Breast epithelium (tissue), 4 donors: ENCODE results near the gene GADL1. TPM values are rescaled to one million over a fixed set of nuclear protein-coding genes. Genes with fewer than 3 reads are reported as not detected.

Experiments used
- DNase-seq, 2 donors: peaks; one replicate each; pipeline ENCODE4 v3.0.0-alpha.2; 2019; ENCODE audit warnings: low spot score in 2 of 2
- H3K27ac ChIP-seq, 2 donors: fragments of 200-600 bp; sonication (generic) in 1 of 2; one replicate each; pipeline ENCODE4 v1.5.1; 2016 to 2019; ENCODE audit warnings: mild to moderate bottlenecking in 1 of 2
- H3K27me3 ChIP-seq, 2 donors: fragments of 200-600 bp; sonication (generic) in 1 of 2; one replicate each; pipeline versions ENCODE4 v1.5.1 to v1.6.0; 2017 to 2019; ENCODE audit warnings: control low read depth in 1 of 2, mild to moderate bottlenecking in 1 of 2
- H3K36me3 ChIP-seq: fragments of 200-600 bp; one replicate; pipeline ENCODE4 v1.5.1; 2019
- H3K4me1 ChIP-seq, 2 donors: fragments of 200-600 bp; sonication (generic); one replicate each; pipeline ENCODE4 v1.5.1; 2016 to 2019; ENCODE audit warnings: control low read depth in 1 of 2
- H3K4me3 ChIP-seq, 3 donors: fragments of 200-600 bp; sonication (generic); 1 replicate in 2 of 3; 2 replicates in 1 of 3; pipeline ENCODE4 v1.5.1; 2016 to 2019; ENCODE audit warnings: mild to moderate bottlenecking in 3 of 3, moderate library complexity in 2 of 3
- H3K9me3 ChIP-seq, 2 donors: fragments of 200-600 bp; sonication (generic) in 1 of 2; one replicate each; pipeline ENCODE4 v1.5.1; 2016 to 2019; ENCODE audit warnings: control low read depth in 1 of 2
- CTCF ChIP-seq, 3 donors: fragments of 450-650 bp; IDR thresholded peaks; one replicate each; pipeline ENCODE4 v1.5.1; 2016 to 2017; ENCODE audit warnings: antibody characterized with exemption in 3 of 3, mild to moderate bottlenecking in 3 of 3, moderate library complexity in 3 of 3
- POLR2A ChIP-seq: fragments of 450-650 bp; IDR thresholded peaks from one replicate; pipeline ENCODE4 v1.6.1; 2016; ENCODE audit warnings: antibody characterized with exemption, mild to moderate bottlenecking, moderate library complexity
- POLR2AphosphoS5 ChIP-seq, 3 donors: sonication (generic); formaldehyde crosslinking; IDR thresholded peaks; one replicate each; pipeline ENCODE4 v1.6.1; 2017; ENCODE audit warnings: antibody characterized with exemption in 3 of 3
- intact Hi-C: fragments of 100-400 bp; cut with DNase I; formaldehyde crosslinking; loops from one replicate; pipeline ENCODE4 v1.15.1; 2023; ENCODE audit warnings: low total_unique reads
- total RNA-seq, 3 donors: library from RNA; depleted of rRNA; stranded (reverse); fragments of >200 nt; gene quantifications; one replicate each; pipeline ENCODE4 v1.1.0, GENCODE V29; 2016

Gene GADL1
- total RNA-seq, 3 donors from 2014 or later, result not detected

- H3K27me3 ChIP-seq, result no peaks in the 10 kb centered on the region
- H3K27ac ChIP-seq, result no peak overlapping the region
- peaks cover 0 to 6% of the 10 kb centered on the region in 2 donors for H3K4me1 ChIP-seq
- H3K9me3 ChIP-seq, result no peaks in the 10 kb centered on the region
- intact Hi-C loops, result no loop called here
- no peak for DNase-seq
- no peaks in the 10 kb centered on the region for H3K36me3 ChIP-seq
- H3K4me3 ChIP-seq, result peak overlapping the region in 2 of 3 donors; percentile 1 to 16
- peak in 2 of 3 donors; percentile 22 to 35 for TF ChIP-seq CTCF (IDR thresholded peaks at IDR 0.05)
- TF ChIP-seq POLR2A, result no peak
- no peak for TF ChIP-seq POLR2AphosphoS5 (IDR thresholded peaks at IDR 0.05)
Measured at GRCh38 chr3:30934208-30934550, 39.7 kb upstream of the GADL1 start.

- Histone ChIP-seq H3K27me3 (no peaks in the 10 kb centered on the region), H3K4me1 (peaks cover 0 to 6% of the 10 kb centered on the region in 2 donors), H3K27ac (no peak overlapping the region), H3K4me3 (peak overlapping the region in 2 of 3 donors; percentile 1 to 16), H3K36me3 (no peaks in the 10 kb centered on the region), H3K9me3 (no peaks in the 10 kb centered on the region)
- no peak for TF ChIP-seq POLR2AphosphoS5 (IDR thresholded peaks at IDR 0.05)
- TF ChIP-seq CTCF (IDR thresholded peaks at IDR 0.05), result no peak
- no peak for TF ChIP-seq POLR2A
- no peak for DNase-seq
- intact Hi-C loops, result no loop called here
Measured at GRCh38 chr3:30933478-30934207, 39.2 kb upstream of the GADL1 start.

GRCh38 chr3:30932513-30933098 is 38.1 kb upstream of the GADL1 start:
- Histone ChIP-seq H3K4me3 (no peak overlapping the region), H3K4me1 (peaks cover 0 to 6% of the 10 kb centered on the region in 2 donors), H3K36me3 (no peaks in the 10 kb centered on the region), H3K27ac (no peak overlapping the region), H3K27me3 (no peaks in the 10 kb centered on the region), H3K9me3 (no peaks in the 10 kb centered on the region)
- no peak for DNase-seq
- TF ChIP-seq CTCF (IDR thresholded peaks at IDR 0.05), result no peak
- no peak for TF ChIP-seq POLR2A
- TF ChIP-seq POLR2AphosphoS5 (IDR thresholded peaks at IDR 0.05), result no peak
- intact Hi-C loops, result no loop called here

- Histone ChIP-seq H3K27ac (no peak overlapping the region), H3K9me3 (peaks cover 0 to 8% of the 10 kb centered on the region in 2 donors), H3K36me3 (no peaks in the 10 kb centered on the region), H3K4me1 (no peaks in the 10 kb centered on the region), H3K4me3 (no peak overlapping the region), H3K27me3 (no peaks in the 10 kb centered on the region)
- DNase-seq, result no peak
- TF ChIP-seq POLR2A (no peak), POLR2AphosphoS5 (IDR thresholded peaks at IDR 0.05) (no peak), CTCF (IDR thresholded peaks at IDR 0.05) (no peak)
- intact Hi-C loops, result no loop called here
Measured at GRCh38 chr3:30924763-30925162, 30.3 kb upstream of the GADL1 start.

GRCh38 chr3:30919564-30919963 is 25.1 kb upstream of the GADL1 start:
- intact Hi-C loops, result no loop called here
- no peak for TF ChIP-seq POLR2AphosphoS5 (IDR thresholded peaks at IDR 0.05)
- no peak for TF ChIP-seq POLR2A
- no peak for TF ChIP-seq CTCF (IDR thresholded peaks at IDR 0.05)
- no peak for DNase-seq
- peaks cover 0 to 8% of the 10 kb centered on the region in 2 donors for H3K9me3 ChIP-seq
- H3K27me3 ChIP-seq, result no peaks in the 10 kb centered on the region
- H3K27ac ChIP-seq, result no peak overlapping the region
- H3K36me3 ChIP-seq, result no peaks in the 10 kb centered on the region
- no peak overlapping the region for H3K4me3 ChIP-seq
- H3K4me1 ChIP-seq, result no peaks in the 10 kb centered on the region
